ENCODE data around the gene TICAM1. TPM values are rescaled to one million over a fixed set of nuclear protein-coding genes. Genes with fewer than 3 reads are reported as not detected.
"Not testable (repeated sequence)": the region's sequence is repeated elsewhere in the genome, so short reads cannot be mapped to it uniquely, and the experiment has no call there.

TICAM1 gene
- polyA plus RNA-seq, 1 experiment, result 1.9 TPM

DNA sequence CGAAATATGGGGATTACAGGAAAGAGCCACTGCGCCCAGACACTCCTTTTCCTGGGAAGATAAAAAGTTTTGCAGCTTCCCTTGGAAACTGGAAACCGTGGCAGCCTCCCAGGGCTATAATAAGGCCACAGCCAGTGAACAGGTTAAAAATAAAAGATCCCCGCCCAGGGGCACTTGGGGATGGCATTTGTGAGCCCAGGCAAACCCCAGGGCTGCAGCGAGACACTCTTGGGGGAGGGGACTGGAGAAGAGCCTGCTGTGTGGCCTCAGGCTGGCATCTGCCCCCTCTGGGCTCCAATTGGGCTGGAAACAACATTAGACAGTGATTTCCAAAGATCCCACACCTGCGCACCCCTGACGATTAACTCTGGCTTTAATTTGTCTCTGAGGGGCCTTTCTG, 28.8 kb downstream of the TICAM1 start:
- POLR2A ChIA-PET, result no interaction called here
- no peak overlapping the region for H3K4me3 ChIP-seq (ENCODE audit: low read depth, low read length)
- H3K36me3 ChIP-seq (ENCODE audit: control insufficient read depth, insufficient read depth, low read length), result no peaks in the 10 kb centered on the region
- TF ChIP-seq, protein P1, sequence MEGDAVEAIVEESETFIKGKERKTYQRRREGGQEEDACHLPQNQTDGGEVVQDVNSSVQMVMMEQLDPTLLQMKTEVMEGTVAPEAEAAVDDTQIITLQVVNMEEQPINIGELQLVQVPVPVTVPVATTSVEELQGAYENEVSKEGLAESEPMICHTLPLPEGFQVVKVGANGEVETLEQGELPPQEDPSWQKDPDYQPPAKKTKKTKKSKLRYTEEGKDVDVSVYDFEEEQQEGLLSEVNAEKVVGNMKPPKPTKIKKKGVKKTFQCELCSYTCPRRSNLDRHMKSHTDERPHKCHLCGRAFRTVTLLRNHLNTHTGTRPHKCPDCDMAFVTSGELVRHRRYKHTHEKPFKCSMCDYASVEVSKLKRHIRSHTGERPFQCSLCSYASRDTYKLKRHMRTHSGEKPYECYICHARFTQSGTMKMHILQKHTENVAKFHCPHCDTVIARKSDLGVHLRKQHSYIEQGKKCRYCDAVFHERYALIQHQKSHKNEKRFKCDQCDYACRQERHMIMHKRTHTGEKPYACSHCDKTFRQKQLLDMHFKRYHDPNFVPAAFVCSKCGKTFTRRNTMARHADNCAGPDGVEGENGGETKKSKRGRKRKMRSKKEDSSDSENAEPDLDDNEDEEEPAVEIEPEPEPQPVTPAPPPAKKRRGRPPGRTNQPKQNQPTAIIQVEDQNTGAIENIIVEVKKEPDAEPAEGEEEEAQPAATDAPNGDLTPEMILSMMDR (IDR thresholded peaks at IDR 0.05; ENCODE audit: insufficient read depth, low read depth, low read length), result no peak
- no peak for DNase-seq (ENCODE audit: low read depth)
- H3K27me3 ChIP-seq (ENCODE audit: control insufficient read depth, insufficient read depth, low read length), result no peaks in the 10 kb centered on the region
- CTCF ChIA-PET, result interaction anchor here (3.4 to 5.1 kb wide), 2 partner anchors 12 to 64 kb away, joined by 15 to 19 read pairs; partner anchors contain the start of gene FEM1A

DNA sequence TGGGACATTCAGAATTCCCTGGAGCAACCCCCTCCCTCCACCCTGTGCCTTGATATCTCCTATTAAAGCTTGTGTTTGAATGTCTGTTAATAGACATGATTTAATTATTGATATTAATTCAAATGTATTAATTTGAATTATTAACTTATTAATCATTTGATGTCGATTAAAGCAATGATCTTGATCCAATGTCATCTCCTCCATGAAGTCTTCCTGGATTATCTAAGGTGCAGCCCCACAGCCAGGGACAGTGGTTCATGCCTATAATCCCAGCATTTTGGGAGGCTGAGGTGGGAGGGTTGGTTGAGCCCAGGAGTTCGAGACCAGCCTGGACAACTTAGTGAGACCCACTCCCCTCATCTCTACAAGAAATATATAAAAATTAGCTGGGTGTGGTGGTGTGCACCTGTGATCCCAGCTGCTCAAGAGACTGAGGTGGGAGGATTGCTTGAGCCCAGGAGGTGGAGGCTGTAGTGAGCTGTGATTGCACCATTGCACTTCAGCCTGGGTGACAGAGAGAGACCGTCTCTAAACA, 30.4 kb downstream of the TICAM1 start:
- Histone ChIP-seq H3K4me3 (ENCODE audit: low read depth, low read length) (no peak overlapping the region), H3K36me3 (ENCODE audit: control insufficient read depth, insufficient read depth, low read length) (peaks cover 2% of the 10 kb centered on the region; the same call in 1 of the 2 replicates), H3K27me3 (ENCODE audit: control insufficient read depth, insufficient read depth, low read length) (no peaks in the 10 kb centered on the region)
- POLR2A ChIA-PET, result no interaction called here
- no peak for DNase-seq (ENCODE audit: low read depth)
- CTCF ChIA-PET, result interaction anchor here (0.6 to 5.1 kb wide), 4 partner anchors 8 to 102 kb away, joined by 4 to 19 read pairs (median 10); partner anchors contain the start of gene FEM1A
- TF ChIP-seq, protein P1 (IDR thresholded peaks at IDR 0.05; ENCODE audit: insufficient read depth, low read depth, low read length), result no peak

DNA sequence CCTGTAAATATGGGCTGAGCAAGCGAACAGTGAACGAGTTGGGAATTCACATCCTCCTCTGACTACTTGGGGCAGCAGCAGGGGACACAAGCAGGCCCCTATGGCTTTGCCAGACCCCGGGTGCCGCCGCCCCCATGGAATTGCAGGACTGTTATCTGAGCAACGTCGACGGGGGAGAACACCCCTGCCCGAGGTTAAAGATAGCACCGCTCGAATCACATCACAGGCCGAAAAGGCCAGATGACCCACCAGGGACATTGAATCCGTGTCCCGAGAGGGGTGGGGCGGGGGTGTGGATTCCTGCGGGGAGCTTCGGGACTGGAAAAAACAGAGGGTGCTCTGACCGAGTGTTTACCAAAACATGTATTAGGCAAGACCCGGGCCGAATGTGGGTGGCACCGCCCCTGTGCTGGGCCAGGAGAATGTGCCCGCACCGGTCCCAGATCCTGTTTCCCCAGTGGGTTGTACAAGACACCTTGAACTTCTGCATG, 30.9 kb downstream of the TICAM1 start:
- Histone ChIP-seq H3K4me3 (ENCODE audit: low read depth, low read length) (no peak overlapping the region), H3K27me3 (ENCODE audit: control insufficient read depth, insufficient read depth, low read length) (no peaks in the 10 kb centered on the region), H3K36me3 (ENCODE audit: control insufficient read depth, insufficient read depth, low read length) (peaks cover 2% of the 10 kb centered on the region; the same call in 1 of the 2 replicates)
- CTCF ChIA-PET, result interaction anchor here (1.6 to 3.4 kb wide), 2 partner anchors 9 kb away, joined by 4 to 15 read pairs; partner anchors contain the start of gene FEM1A
- no peak for DNase-seq (ENCODE audit: low read depth)
- TF ChIP-seq, protein P1 (IDR thresholded peaks at IDR 0.05; ENCODE audit: insufficient read depth, low read depth, low read length), result no peak
- POLR2A ChIA-PET, result no interaction called here

DNA sequence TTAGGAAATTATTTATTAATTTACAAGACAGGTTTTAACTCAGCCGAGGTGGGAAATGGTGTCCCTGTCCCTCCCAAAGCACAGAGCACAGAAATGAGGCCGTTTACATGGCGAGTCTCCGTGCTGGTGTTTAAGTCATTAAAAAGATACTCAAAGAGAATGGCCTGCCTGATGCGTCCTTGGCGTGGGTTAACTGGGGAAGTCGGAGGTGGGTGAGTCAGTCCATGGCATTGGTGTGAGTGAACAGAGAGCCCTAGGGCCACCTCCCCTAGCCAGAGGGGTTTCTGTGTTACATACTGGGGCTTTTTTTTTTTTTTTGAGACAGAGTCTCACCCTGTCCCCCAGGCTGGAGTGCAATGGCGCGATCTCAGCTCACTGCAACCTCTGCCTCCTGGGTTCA, 36.1 kb downstream of the TICAM1 start:
- H3K27me3 ChIP-seq (ENCODE audit: control insufficient read depth, insufficient read depth, low read length), result no peaks in the 10 kb centered on the region
- no peak overlapping the region for H3K4me3 ChIP-seq (ENCODE audit: low read depth, low read length)
- POLR2A ChIA-PET, result no interaction called here
- TF ChIP-seq, protein P1 (IDR thresholded peaks at IDR 0.05; ENCODE audit: insufficient read depth, low read depth, low read length), result no peak
- CTCF ChIA-PET, result no interaction called here
- no peak for DNase-seq (ENCODE audit: low read depth)
- H3K36me3 ChIP-seq (ENCODE audit: control insufficient read depth, insufficient read depth, low read length), result peaks cover 9% of the 10 kb centered on the region

DNA sequence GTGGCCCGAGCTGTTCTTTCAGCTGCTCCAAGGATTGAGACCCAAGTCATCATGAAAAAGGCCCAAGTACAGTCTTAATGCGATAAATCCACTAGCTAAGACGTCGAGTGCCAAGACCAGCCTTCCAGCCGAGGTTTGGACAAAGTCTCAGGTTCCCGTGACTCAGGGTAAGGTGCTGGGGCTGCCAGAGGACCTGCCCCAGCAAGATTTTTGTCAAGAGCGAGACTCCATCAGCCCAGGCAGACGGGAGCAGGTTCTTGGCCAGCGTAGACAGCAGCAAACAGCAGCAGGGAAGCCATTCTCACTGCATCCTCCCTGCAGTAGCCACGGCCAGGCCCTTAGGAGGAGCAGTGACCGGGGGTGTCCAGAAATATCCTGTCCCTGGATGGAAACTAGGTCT, 36.5 kb downstream of the TICAM1 start:
- Histone ChIP-seq H3K4me3 (ENCODE audit: low read depth, low read length) (no peak overlapping the region), H3K36me3 (ENCODE audit: control insufficient read depth, insufficient read depth, low read length) (peaks cover 9% of the 10 kb centered on the region), H3K27me3 (ENCODE audit: control insufficient read depth, insufficient read depth, low read length) (no peaks in the 10 kb centered on the region)
- no peak for DNase-seq (ENCODE audit: low read depth)
- CTCF ChIA-PET, result no interaction called here
- POLR2A ChIA-PET, result no interaction called here
- TF ChIP-seq, protein P1 (IDR thresholded peaks at IDR 0.05; ENCODE audit: insufficient read depth, low read depth, low read length), result no peak

DNA sequence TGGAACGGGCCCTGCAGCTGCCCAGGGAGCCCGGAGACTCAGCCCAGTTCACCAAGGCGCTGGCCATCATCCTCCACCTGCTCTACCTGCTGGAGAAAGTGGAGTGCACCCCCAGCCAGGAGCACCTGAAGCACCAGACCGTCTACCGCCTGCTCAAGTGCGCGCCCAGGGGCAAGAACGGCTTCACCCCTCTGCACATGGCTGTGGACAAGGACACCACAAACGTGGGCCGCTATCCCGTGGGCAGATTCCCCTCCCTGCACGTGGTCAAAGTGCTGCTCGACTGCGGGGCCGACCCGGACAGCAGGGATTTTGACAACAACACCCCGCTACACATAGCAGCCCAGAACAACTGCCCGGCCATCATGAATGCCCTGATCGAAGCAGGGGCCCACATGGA, 38.2 kb downstream of the TICAM1 start:
- POLR2A ChIA-PET; H3K36me3 ChIP-seq (ENCODE audit: control insufficient read depth, insufficient read depth, low read length); H3K27me3 ChIP-seq (ENCODE audit: control insufficient read depth, insufficient read depth, low read length); DNase-seq (ENCODE audit: low read depth); H3K4me3 ChIP-seq (ENCODE audit: low read depth, low read length): not testable (repeated sequence)
- CTCF ChIA-PET, result interaction anchor here (1.1 to 1.2 kb wide), 3 partner anchors 29 to 61 kb away, joined by 3 to 4 read pairs (median 3); no protein-coding TSS in a partner anchor

DNA sequence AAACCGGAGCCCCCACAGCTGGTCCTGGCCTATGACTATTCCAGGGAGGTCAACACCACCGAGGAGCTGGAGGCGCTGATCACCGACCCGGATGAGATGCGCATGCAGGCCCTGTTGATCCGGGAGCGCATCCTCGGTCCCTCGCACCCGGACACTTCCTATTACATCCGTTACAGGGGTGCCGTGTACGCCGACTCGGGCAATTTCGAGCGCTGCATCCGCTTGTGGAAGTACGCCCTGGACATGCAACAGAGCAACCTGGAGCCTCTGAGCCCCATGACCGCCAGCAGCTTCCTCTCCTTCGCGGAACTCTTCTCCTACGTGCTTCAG, 38.7 kb downstream of the TICAM1 start:
- H3K27me3 ChIP-seq (ENCODE audit: control insufficient read depth, insufficient read depth, low read length); POLR2A ChIA-PET; DNase-seq (ENCODE audit: low read depth); H3K36me3 ChIP-seq (ENCODE audit: control insufficient read depth, insufficient read depth, low read length): not testable (repeated sequence)
- CTCF ChIA-PET, result interaction anchor here (1.1 to 1.5 kb wide), 4 partner anchors 29 to 239 kb away, joined by 3 to 4 read pairs (median 4); no protein-coding TSS in a partner anchor
- H3K4me3 ChIP-seq (ENCODE audit: low read depth, low read length), result peak overlapping the region; percentile 83

Measured in BJ (cell line).